NCI-H2081 (cell line): ENCODE measurements around the gene CHIT1.
"Not testable (repeated sequence)": the region's sequence is repeated elsewhere in the genome, so short reads cannot be mapped to it uniquely, and the experiment has no call there.

Source experiments
- DNase-seq, 2 experiments: peaks; one replicate each; lab custom pipeline; 2025; lab: John Stamatoyannopoulos, UW

The CHIT1 gene

DNA sequence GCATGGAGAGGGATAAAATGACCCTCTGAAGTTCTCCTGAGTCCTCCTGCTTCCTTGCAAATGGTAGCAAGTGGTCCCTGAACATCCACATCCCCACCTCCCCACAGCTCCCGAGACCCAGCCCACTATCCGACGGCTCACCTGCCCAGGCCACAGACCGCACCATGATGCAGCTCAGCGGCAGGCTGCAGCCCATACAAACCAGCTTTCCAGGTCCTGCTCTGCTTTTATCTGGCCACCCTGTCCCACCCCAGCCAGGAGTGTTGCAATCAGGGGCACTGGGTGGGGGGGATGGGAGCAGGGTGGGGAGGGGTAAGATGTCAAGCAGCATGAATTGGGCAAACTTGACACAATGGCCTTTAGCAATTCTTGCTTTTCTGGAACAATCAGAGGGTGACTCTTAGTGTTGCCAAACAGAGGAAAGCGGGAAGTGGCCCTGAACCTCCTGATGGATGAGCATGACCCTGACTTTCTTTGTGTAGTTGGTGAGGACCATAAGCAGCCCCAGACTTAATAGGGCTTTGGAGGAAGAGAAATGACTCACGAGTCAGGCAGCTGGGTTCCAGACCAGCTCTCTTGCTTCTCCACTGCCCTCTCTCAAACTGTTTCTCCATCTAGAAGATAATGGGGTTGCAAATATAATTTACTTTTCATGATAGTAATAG lies at the start of gene CHIT1:
CHIT1 (minus strand) TSS at position 203 of the 665 bp plus-strand sequence; CDS start at position 166, 37 bp downstream.
- no peak for DNase-seq

DNA sequence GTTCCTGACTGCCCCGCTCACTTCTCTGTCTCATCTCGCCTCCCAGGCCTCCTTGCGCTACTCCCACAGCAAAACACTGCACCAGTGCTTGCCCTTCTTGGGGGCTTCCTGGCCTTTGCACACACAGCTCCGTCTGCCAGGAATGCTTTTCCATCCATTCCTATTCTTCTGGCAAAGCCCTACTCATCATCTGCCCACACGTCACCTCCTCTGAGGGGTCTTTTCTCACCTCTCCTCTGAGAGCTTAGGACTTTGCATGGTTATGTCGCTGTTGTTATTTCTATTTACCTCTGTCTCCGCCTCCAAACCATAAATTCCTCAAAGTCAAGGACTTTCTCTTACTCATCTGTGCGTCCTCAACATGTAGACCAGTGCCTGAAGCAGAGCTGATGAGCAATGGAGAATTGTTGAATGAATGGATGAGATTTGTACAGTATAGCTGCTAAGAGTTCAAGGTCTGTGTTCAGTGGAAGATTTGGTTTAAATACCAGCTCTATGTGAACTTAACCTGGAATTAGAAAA lies 49.5 kb upstream of the CHIT1 start:
- no peak for DNase-seq

DNA sequence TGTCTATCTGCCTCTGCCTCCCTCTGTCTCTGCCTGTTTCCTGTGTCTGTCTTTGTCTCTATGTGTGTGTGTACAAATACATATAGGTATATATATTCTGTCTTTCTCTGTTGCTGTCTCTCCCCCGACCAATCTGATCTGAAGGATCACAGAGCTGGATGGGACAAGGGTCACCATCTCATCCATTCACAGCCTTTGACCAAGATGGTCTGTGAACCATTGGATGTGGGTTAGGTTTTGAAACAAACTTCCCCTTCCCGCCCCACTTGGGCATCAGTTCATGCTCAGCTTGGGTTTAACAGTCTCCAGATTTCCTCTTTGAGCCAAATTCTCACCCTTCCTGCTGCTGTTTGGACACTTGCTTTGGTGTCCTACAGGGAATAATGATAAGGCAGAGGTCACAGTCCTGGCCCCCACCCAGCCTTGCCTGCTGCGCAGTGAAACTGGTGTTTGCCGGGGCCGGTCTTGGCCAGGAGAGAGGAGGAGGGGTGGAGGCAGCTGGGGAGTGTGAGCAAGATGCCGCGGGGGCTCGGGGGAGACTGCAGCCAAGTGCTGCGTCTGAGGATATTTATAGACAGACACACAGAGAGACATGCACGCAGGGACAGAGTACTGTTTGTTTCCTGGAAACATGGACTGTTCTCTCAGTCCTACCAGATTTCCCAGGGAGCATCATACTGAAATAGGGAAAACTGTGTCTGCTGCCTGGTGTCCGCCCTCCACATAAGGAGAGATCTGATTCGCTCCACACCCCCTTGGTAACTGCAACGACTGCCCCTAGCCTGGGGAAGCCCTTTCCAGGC lies 48.8 kb upstream of the CHIT1 start:
- peak; percentile 52 to 84 for DNase-seq

DNA sequence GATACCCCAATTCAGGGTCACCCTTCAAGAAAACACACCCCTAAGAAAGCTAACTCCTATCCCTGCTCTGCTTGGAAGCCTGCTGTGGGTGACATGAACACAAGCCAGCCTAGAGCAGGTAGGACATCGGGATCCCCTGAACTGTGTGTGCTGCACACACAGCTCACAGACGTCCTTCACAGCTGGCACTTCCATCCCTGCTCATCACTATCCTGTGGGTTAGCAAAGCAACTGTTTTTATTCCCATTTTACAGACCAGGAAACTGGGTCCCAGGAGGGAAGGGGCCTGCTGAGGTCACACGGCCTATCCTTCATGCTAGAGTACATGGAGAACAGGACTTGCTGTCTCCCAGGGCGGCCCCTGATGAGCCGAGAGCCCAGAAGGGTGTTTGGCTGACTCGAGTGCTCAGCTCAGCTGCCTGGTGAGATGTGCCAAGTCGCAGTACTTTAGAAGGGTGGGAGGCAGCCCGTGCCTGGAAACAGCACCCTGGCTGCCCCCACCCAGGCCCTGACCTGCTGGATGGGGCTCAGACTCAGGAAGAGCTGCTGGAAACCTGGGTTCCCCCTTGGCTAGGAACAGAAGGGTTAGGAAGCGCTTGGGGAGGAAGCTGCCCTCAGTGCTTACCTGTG lies 47.6 kb upstream of the CHIT1 start:
- no peak for DNase-seq

GRCh38 chr1:203276408-203276807 lies 46.9 kb upstream of the CHIT1 start:
- DNase-seq = no peak

GRCh38 chr1:203275656-203276272 lies 46.3 kb upstream of the CHIT1 start:
- DNase-seq = no peak

DNA sequence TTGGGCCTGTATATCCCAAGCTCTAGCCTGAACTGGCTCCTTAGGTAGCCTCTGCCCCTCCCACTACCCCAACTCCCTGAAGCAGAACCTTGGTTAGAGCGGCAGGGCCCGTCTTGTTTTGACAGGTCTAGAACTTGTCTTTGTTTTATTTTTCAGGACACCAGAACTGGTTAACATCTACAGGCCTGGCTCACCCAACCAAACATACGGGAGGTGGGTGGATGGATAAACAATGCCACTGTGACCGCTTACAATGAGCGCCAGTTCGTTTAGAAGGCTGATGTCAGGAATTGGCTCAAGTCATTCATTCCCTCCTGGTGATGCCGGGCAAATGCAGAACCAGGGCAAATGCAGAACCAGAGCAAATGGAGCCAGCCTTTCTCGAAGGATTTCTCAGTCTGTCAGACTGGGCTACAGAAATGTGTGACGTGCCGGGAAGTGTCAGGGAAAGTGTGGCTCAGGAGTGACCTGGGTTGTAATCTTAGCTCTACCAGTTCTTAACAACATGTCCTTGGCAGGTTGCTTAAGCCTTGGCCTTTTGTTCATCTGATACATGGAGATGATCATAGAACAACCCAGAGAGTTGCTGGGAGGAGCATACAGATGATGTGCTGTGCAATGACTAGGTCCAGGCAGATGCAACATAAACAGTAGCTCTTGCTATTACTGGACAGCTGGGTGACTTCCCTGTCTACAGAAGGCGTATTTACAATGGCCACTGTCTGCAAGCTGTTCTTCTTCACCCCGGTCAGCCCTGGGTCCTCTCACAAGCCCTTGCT lies 45.3 kb upstream of the CHIT1 start:
- DNase-seq = no peak

- no peak for DNase-seq
These were observed 44.6 kb upstream of the CHIT1 start for GRCh38 chr1:203273869-203274602.

- DNase-seq = peak; percentile 93 to 96
These were observed 43.9 kb upstream of the CHIT1 start for GRCh38 chr1:203273206-203273868.

GRCh38 chr1:203272633-203273205 lies 43.2 kb upstream of the CHIT1 start:
- DNase-seq = no peak

- no peak for DNase-seq
These were observed 42.6 kb upstream of the CHIT1 start for GRCh38 chr1:203271962-203272632.

DNA sequence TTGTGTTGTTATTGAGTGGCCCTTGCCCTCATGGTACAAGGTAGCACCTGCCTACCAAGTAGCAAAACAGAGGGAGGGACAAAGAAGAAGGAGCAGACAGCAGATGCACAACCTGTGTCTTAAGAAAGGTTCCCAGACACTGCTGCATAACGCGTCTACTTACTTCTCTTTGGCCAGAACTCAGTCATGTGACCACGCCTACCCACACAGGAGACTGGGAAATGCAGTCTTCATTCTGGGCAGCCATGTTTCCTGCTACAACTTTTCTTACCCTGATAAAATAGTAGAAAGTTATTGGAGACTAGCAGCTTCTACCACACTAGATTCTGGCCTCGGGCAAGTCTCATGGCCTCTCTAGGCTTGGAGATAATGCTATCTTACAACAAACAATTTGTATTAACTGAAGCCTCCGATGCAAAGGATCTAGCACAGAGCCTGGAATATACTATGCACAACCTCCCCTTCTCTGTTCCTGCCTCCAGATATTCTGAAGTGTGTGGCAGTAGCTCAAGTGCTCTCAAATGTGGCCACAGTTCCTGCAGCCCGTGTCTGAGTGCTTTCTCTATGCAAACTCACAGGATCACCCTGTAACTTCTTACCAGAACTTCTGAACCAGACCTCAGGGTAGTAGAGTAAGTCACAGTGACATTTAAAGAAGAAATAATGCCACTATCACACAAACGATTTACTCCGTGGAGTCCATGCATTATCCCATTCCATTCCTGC lies 41.7 kb upstream of the CHIT1 start:
- DNase-seq = no peak

GRCh38 chr1:203270448-203270847 lies 41.0 kb upstream of the CHIT1 start:
- DNase-seq = no peak

DNA sequence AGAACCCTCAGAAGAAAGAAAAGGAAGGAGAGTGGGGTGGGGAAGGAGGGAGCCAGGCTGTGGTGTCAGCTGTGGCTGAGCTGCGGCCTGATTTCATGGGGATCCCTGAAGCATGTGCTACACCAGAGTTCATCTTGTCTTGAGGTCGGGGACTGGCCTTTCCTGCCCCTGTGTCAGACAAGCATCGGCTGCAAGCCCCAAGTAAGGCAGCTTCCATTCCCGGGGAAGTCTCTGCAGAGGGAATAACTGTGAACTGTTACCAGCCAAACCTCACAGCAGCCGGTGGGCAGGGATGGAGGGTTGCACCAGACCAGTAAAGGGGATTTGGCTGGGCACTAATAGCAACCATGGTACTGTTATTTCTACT lies 40.2 kb upstream of the CHIT1 start:
- DNase-seq = no peak

- DNase-seq = peak; percentile 85 to 87
These were observed 39.6 kb upstream of the CHIT1 start for GRCh38 chr1:203268901-203269653.

GRCh38 chr1:203267912-203268311 lies 38.4 kb upstream of the CHIT1 start:
- no peak for DNase-seq

DNA sequence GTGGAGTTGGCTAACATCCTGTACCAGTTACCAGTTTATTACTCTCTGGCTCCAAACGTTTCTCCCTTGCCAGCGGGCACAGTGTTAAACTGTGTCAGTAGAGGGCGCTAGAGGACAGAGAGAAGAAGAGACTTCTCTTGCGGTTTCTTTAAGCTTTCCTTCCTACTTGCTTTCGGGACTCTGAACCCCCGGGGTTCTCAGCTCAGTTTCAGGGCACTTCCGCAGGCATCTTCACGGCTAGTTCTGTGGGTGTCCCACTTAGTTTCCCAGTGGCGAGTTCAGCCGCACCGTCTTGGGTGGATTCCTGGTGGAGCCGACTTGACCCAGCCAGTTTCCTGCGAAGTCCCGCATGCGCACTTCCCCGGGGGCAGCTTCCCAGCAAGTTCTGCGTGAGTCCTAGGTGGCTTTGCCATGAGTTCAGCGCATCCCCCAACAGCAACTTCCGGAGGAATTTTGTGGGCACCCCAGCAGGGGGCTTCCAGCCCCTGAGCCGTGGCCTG lies 37.9 kb upstream of the CHIT1 start:
- DNase-seq = peak; percentile 90 to 91

- DNase-seq = not testable (repeated sequence)
These were observed 36.7 kb upstream of the CHIT1 start for GRCh38 chr1:203266140-203266539.
